Stimulated activated effector memory CD8-positive, alpha-beta T cell treated with anti-CD3 and anti-CD28 coated beads, Interleukin-12 subunit alpha, Interleukin-12 subunit beta, amount 100 ng/mL, for 72 hours (primary cell): ENCODE data around the gene HOXB1.
"Not testable (repeated sequence)": the region's sequence is repeated elsewhere in the genome, so short reads cannot be mapped to it uniquely, and the experiment has no call there.

ENCODE experiments used
- ATAC-seq: fragments of 150-1000 bp; cut with Tn5 transposase; 2 replicates; pipeline ENCODE4 v1.10.0; 2021
- DNase-seq, 2 donors: peaks; one replicate each; pipeline ENCODE4 v3.0.0; 2021 to 2022; ENCODE audit warnings: low spot score in 2 of 2
- H3K27ac Mint-ChIP-seq: one replicate; pipeline ENCODE4 v1.8.0; 2022; ENCODE audit warnings: mild to moderate bottlenecking, mixed read lengths
- H3K36me3 Mint-ChIP-seq: one replicate; pipeline ENCODE4 v1.8.0; 2022; ENCODE audit warnings: mild to moderate bottlenecking, mixed read lengths
- H3K4me1 Mint-ChIP-seq: one replicate; pipeline ENCODE4 v1.8.0; 2022; ENCODE audit warnings: mixed read lengths
- H3K4me3 Mint-ChIP-seq: one replicate; pipeline ENCODE4 v1.8.0; 2022; ENCODE audit warnings: mild to moderate bottlenecking, mixed read lengths
- H3K9me3 Mint-ChIP-seq: one replicate; pipeline ENCODE4 v1.8.0; 2022; ENCODE audit warnings: mixed read lengths

The HOXB1 gene

DNA sequence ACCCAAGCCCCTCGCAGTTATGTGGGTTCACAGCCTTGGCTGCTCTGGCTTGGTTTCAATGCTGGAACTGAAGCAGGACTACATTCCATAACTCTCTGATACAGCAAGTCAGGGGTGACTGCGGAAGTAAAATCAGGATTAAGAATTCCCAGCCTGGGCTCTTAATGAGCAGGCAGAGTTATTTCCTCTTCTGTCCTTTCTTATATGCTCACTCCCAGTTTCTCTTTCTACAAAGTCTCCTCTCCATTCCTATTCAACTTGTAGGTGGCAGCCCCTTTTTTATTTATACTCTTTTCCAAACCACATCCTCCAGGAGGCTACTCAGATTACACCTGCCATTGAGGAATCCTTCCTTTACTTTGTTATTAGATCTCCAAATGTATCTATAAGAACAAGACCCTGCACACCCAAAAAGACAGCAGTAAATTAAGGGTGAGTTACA lies 40.3 kb downstream of the HOXB1 start:
- H3K4me3 Mint-ChIP-seq, result no peak overlapping the region
- H3K4me1 Mint-ChIP-seq, result peaks cover 20% of the 10 kb centered on the region
- H3K36me3 Mint-ChIP-seq, result no peaks in the 10 kb centered on the region
- no peak for ATAC-seq
- no peak overlapping the region for H3K27ac Mint-ChIP-seq
- no peaks in the 10 kb centered on the region for H3K9me3 Mint-ChIP-seq
- DNase-seq, result no peak

DNA sequence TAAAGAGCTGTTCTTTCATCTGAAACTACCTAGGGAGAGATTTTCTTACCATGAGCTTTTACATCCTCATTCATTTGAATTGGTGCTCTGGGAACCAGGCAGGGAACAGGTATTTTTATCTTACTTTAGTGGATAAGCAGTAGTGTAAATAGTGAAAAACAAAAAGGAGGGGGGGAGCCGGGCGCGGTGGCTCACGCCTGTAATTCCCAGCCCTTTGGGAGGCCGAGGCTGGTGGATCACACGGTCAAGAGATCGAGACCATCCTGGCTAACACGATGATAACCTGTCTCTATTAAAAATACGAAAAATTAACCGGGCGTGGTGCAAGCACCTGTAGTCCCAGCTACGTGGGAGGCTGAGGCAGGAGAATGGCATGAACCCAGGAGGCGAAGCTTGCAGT lies 41.0 kb downstream of the HOXB1 start:
- no peaks in the 10 kb centered on the region for H3K9me3 Mint-ChIP-seq
- H3K36me3 Mint-ChIP-seq, result no peaks in the 10 kb centered on the region
- H3K27ac Mint-ChIP-seq, result no peak overlapping the region
- peaks cover 20% of the 10 kb centered on the region for H3K4me1 Mint-ChIP-seq
- no peak for ATAC-seq
- DNase-seq, result no peak
- no peak overlapping the region for H3K4me3 Mint-ChIP-seq

DNA sequence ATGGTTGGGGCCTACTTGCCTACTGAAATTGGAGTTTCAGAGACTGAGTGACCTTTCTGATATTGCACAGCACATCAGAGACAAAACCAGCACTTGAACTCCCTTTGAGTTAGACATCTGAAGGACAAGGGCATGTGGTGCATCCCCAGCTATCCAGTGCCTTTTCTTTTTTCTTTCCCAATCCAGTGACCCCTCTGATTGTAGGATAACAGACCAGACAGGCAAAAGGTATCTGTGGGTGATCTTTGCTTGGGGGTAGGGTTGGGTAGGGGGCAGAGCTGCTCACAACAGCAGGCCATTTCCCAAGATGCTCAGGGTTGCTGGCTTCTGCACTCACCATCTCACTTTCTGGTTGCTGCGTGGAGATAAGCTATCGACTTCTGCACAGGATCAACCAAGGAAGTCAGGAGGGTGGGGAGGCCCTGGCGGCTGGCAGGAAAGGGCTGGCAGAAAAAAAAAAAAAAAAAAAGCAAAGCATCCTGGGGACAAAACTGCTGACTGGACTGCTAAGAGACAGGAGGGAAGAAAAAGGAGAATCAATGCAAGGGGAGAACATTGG lies 42.2 kb downstream of the HOXB1 start:
- no peak overlapping the region for H3K27ac Mint-ChIP-seq
- H3K36me3 Mint-ChIP-seq, result no peaks in the 10 kb centered on the region
- DNase-seq (no peak), ATAC-seq (no peak)
- no peak overlapping the region for H3K4me3 Mint-ChIP-seq
- no peaks in the 10 kb centered on the region for H3K9me3 Mint-ChIP-seq
- H3K4me1 Mint-ChIP-seq, result peaks cover 20% of the 10 kb centered on the region

DNA sequence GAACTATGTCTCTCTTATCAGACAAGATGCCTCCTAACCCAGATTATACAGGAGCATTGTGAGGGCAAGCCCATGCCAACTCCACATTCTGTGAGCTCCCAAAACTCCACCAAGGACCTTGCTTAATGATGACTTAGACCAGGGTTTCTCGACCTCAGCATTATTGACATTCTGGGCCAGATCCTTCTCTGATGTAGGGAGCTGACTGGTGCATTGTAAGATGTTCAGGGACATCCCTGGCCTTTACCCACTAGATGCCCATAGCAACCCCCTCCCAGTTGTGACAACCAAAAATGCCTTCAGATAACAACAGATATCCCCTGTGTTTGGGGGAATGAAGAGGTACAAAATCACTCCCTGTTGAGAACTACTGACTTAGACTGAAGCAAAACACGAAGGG lies 43.6 kb downstream of the HOXB1 start:
- no peak for ATAC-seq
- Mint-ChIP-seq H3K4me3 (no peak overlapping the region), H3K4me1 (peaks cover 33% of the 10 kb centered on the region), H3K27ac (no peak overlapping the region), H3K36me3 (no peaks in the 10 kb centered on the region), H3K9me3 (no peaks in the 10 kb centered on the region)
- no peak for DNase-seq

DNA sequence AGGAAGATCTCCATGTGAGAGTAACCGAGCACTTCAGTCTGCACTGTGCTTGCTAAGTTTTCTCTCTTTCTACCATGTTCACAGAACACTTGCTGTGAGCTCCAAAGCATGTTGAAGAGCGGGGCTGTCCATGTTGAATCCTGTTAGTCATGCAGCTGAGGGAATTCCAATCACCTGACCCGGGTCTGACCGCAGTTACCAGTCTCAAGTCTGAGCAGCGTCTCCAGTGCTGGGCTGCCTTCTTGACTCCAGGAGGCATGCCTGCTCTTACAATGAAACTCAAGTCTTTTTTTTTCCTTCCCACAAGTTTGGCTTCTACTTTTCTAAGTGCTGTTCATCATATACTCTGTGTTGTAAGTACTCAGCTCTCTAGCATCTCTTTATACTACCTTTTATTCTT lies 44.3 kb downstream of the HOXB1 start:
- Mint-ChIP-seq H3K36me3 (no peaks in the 10 kb centered on the region), H3K4me3 (no peak overlapping the region), H3K4me1 (peaks cover 29% of the 10 kb centered on the region), H3K27ac (no peak overlapping the region), H3K9me3 (no peaks in the 10 kb centered on the region)
- DNase-seq, result no peak
- ATAC-seq, result no peak

DNA sequence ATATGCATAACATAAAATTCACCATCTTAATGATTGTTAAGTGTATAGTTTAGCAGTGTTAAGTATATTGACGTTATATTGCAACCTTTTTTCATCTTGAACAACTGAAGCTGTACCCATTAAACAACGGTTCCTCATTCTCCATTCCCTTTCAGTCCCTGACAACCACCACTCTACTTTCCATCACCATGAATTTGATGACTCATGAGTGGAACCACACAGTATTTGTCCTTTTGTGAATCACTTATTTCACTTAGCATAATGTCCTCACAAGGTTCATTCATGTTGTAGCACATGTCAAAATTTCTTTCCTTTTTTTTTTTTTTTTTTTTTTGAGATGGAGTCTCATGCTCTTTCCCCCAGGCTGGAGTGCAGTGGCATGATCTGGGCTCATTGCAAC lies 46.0 kb downstream of the HOXB1 start:
- Mint-ChIP-seq H3K9me3 (no peaks in the 10 kb centered on the region), H3K36me3 (no peaks in the 10 kb centered on the region), H3K27ac (no peak overlapping the region), H3K4me3 (no peak overlapping the region), H3K4me1 (peaks cover 17% of the 10 kb centered on the region)
- ATAC-seq, result peak; percentile 85
- DNase-seq, result no peak

DNA sequence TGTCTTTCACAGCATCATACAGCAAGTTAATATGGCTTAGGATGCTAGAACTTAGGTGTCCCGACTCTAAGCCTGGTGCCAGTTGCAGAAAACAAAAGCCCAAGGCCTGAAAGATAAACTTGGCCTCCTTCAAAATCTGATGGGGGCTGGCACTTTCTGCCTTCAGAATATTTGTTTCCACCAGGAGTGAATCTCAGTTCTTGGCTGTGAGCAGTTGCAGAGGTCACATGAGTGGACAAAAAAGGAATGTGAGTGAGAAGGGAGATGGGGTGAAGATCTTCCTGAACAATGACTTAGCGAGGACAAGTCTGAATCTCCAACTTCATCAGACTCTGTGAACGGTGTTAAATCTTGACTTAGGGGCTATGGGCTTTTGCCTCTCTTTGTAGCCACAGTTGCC lies 46.6 kb downstream of the HOXB1 start:
- Mint-ChIP-seq H3K4me3 (no peak overlapping the region), H3K4me1 (peaks cover 17% of the 10 kb centered on the region), H3K36me3 (no peaks in the 10 kb centered on the region), H3K27ac (no peak overlapping the region), H3K9me3 (no peaks in the 10 kb centered on the region)
- ATAC-seq (no peak), DNase-seq (no peak)

DNA sequence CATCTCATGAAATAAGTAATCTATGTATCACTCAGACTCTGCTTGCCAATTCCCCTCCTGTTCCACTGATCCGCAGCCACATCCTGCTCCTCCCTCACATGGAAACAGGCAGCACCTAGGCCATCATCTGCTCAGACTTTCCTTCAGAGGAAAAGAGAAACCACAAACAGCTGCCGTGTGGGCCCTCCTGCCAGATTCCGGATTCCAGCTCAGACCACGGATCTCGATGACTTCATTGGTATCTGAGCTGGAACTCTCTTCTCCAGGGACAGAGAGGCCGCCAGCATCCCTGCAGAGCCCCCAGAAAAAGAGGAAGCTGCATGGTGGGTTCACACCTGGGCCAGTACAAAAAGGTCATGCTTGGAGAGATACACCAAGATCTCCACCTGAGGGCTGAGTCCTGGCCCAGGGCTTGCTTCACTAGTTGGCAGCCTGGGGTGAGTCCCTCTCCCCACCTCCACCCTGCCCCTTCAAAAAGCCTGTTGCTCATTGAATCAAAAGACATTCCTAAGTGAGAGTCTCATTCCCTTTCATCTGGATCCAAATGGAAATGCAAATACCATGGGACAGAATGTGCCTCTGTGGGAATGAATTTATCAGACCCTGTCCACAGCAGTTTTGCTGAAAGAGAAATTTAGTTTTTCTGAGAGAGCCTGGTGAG lies 47.2 kb downstream of the HOXB1 start:
- Mint-ChIP-seq H3K36me3 (no peaks in the 10 kb centered on the region), H3K4me3 (no peak overlapping the region), H3K27ac (peak overlapping the region; percentile 60), H3K4me1 (peaks cover 21% of the 10 kb centered on the region), H3K9me3 (no peaks in the 10 kb centered on the region)
- ATAC-seq (peak; percentile 29), DNase-seq (no peak)

DNA sequence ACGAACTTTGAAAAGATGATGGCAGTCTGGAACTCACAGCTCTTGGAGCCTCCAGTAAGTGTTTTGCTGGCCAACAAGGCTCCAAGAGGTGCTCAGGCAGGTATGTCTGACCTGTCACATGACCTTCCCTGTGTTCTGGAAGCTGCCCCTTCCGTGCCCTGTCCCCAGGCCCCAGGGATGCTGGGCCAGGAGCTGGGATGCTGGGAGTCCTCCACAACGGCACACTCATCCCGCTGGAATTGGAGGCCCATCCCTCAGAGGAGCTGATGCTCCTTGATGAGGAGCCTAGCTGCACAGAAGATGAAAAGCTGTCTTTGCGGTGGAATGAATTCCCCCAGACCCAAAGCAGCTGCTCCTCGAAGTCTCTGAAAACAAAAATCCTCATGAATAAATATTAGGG lies 47.8 kb downstream of the HOXB1 start:
- ATAC-seq, result no peak

DNA sequence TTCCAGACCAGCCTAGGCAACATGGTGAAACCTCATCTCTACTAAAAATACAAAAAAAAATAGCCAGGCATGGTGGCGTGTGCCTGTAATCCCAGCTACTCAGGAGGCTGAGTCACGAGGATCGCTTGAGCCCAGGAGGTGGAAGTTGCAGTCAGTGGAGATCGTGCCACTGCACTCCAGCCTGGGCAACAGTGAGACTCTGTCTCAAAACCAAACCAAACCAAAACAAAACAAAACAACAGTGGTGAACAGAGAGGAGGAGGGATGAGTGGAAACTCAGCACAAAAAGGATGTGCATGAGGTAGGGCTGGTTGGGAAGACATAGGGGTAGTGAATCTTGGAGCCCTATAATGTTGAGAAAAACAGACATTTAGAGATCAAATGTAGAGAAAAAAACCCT lies 48.5 kb downstream of the HOXB1 start:
- not testable (repeated sequence) for H3K9me3 Mint-ChIP-seq, H3K4me3 Mint-ChIP-seq, H3K27ac Mint-ChIP-seq, H3K36me3 Mint-ChIP-seq, DNase-seq
- H3K4me1 Mint-ChIP-seq, result peaks cover 31% of the 10 kb centered on the region
- peak; percentile 17 for ATAC-seq

More for the DNA sequence above, 47.8 kb downstream of the HOXB1 start:
- Mint-ChIP-seq H3K4me3 (no peak overlapping the region), H3K9me3 (no peaks in the 10 kb centered on the region), H3K36me3 (no peaks in the 10 kb centered on the region), H3K27ac (peak overlapping the region; percentile 60), H3K4me1 (peaks cover 27% of the 10 kb centered on the region)
- DNase-seq, result no peak

DNA sequence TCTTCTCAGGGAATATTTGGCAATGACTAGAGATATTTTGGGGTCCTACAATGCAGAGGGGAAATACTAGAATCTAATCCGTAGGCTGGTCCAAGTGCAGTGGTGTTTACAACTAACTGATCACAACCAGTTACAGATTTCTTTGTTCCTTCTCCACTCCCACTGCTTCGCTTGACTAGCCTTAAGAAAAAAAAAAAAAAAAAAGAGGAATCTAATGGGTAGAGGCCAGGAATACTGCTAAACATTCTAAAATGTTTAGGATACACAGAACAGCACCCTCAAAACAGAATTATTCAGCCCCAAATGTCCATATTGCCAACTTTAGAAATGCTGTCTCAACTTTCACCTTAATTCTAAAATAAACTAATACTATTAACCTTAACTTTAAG lies 51.8 kb downstream of the HOXB1 start:
- H3K27ac Mint-ChIP-seq, result peak overlapping the region; percentile 79
- ATAC-seq (no peak), DNase-seq (no peak)
- H3K4me1 Mint-ChIP-seq, result peaks cover 31% of the 10 kb centered on the region
- no peaks in the 10 kb centered on the region for H3K36me3 Mint-ChIP-seq
- H3K9me3 Mint-ChIP-seq, result no peaks in the 10 kb centered on the region
- peak overlapping the region; percentile 29 for H3K4me3 Mint-ChIP-seq
